DOHH2 (cell line): ENCODE measurements around the gene UXS1.

Source experiments
- EZH2phosphoT487 ChIP-seq: fragments of 200-600 bp; sonication (generic); IDR thresholded peaks from 2 replicates; pipeline ENCODE4 v1.6.1; 2017; ENCODE audit warnings: borderline replicate concordance, mild to moderate bottlenecking, antibody characterized with exemption, low read length, moderate library complexity, mixed read lengths
- TF ChIP-seq, protein P1 (sequence below): fragments of 200-600 bp; sonication (generic); IDR thresholded peaks from one replicate; pipeline ENCODE4 v1.5.1; 2014; ENCODE audit warnings: antibody characterized with exemption, mild to moderate bottlenecking, low read depth, low read length; ENCODE audit not compliant: poor library complexity, severe bottlenecking

DNA sequence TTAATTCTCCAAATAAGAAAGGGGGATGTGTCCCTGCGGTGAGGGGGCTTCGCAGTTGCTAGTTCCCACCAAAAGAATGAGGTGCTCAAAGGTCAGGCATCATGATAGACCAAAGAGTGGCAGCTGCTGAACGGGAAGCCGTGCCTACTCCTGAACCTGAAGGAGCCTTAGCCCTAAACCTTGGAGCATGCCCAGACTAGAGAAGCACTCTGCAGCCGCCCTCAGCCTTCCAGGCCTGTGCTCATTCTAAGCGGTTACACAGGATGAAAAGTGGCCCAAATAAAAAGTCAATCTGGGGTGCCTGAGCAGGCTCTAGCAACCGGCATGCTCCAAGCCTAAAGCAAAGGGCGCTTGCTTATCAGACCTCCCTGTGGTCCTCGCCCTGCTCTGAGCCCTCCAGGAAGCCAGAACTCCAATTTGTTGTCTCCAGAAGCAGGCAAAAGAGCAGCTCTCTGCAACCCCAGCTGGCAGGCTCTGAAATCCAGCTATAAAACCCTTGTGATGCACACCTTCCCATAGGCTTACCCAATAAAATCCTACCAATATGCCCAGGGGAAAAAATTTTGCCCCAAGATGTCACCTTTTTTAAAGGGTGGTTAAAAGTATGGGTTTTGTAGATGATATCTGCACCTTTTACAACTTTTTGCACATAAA lies 17.5 kb downstream of the UXS1 start:
- TF ChIP-seq, protein P1, sequence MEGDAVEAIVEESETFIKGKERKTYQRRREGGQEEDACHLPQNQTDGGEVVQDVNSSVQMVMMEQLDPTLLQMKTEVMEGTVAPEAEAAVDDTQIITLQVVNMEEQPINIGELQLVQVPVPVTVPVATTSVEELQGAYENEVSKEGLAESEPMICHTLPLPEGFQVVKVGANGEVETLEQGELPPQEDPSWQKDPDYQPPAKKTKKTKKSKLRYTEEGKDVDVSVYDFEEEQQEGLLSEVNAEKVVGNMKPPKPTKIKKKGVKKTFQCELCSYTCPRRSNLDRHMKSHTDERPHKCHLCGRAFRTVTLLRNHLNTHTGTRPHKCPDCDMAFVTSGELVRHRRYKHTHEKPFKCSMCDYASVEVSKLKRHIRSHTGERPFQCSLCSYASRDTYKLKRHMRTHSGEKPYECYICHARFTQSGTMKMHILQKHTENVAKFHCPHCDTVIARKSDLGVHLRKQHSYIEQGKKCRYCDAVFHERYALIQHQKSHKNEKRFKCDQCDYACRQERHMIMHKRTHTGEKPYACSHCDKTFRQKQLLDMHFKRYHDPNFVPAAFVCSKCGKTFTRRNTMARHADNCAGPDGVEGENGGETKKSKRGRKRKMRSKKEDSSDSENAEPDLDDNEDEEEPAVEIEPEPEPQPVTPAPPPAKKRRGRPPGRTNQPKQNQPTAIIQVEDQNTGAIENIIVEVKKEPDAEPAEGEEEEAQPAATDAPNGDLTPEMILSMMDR: no peak
- TF ChIP-seq EZH2phosphoT487: no peak
